HL-60/S4 (cell line): ENCODE results near the gene EHMT1.
"Not testable (repeated sequence)": the region's sequence is repeated elsewhere in the genome, so short reads cannot be mapped to it uniquely, and the experiment has no call there.

Experiments used
- in situ Hi-C: fragments of 300-500 bp; cut with MboI; formaldehyde crosslinking; loops from 2 replicates; pipeline ENCODE4 v1.14.3; 2022; ENCODE audit warnings: low sequenced_read_pairs

EHMT1 gene

DNA sequence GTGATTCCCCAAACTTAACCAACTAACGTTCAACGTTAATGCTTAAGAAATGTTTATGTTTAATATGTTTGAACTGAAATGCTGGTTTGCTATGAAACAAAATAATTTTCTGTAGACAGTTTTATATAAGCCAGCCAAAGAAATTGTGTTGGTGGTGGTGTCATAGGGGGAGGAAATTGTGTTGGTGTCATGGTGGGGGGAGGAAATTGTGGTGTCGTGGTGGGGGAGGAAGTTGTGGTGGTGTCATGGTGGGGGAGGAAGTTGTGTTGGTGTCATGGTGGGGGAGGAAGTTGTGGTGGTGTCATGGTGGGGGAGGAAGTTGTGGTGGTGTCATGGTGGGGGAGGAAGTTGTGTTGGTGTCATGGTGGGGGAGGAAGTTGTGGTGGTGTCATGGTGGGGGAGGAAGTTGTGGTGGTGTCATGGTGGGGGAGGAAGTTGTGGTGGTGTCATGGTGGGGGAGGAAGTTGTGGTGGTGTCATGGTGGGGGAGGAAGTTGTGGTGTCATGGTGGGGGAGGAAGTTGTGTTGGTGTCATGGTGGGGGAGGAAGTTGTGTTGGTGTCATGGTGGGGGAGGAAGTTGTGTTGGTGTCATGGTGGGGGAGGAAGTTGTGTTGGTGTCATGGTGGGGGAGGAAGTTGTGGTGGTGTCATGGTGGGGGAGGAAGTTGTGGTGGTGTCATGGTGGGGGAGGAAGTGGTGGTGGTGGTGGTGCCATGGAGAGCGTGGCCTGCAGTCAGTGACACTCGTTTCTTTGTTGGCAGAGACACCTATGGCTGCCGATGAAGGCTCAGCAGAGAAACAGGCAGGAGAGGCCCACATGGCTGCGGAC lies 97.3 kb downstream of the EHMT1 start:
- in situ Hi-C loops, result not testable (repeated sequence)

DNA sequence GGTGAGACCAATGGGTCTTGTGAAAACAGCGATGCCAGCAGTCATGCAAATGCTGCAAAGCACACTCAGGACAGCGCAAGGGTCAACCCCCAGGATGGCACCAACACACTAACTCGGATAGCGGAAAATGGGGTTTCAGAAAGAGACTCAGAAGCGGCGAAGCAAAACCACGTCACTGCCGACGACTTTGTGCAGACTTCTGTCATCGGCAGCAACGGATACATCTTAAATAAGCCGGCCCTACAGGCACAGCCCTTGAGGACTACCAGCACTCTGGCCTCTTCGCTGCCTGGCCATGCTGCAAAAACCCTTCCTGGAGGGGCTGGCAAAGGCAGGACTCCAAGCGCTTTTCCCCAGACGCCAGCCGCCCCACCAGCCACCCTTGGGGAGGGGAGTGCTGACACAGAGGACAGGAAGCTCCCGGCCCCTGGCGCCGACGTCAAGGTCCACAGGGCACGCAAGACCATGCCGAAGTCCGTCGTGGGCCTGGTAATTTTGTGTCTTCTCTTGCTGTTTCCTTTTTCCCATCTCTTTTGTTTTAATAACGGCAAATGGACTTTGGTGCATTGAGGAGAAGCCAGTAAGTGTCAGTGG lies 98.0 kb downstream of the EHMT1 start:
- in situ Hi-C loops, result no loop called here

DNA sequence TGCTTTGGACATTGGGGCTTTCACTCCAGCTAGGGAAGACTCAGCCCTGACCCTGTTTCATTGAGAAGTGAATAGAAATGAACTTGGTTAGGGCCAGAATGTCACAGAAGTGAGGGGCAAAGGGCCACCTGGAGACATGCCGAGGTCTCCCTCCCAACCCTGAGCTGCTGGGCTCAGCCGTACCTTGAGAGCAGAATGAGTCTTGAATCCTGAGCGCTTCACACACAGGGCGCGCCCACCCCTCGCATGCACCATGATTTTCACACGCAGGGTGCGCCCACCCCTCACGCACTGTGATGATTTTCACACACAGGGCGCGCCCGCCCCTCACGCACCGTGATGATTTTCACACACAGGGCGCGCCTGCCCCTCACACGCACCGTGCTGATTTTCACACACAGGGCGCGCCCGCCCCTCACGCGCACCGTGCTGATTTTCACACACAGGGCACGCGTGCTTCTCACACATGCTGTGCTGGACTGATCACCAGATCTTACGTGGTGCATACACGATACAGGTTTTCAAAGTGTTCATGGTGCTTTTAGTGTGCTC lies 99.0 kb downstream of the EHMT1 start:
- in situ Hi-C loops, result no loop called here

DNA sequence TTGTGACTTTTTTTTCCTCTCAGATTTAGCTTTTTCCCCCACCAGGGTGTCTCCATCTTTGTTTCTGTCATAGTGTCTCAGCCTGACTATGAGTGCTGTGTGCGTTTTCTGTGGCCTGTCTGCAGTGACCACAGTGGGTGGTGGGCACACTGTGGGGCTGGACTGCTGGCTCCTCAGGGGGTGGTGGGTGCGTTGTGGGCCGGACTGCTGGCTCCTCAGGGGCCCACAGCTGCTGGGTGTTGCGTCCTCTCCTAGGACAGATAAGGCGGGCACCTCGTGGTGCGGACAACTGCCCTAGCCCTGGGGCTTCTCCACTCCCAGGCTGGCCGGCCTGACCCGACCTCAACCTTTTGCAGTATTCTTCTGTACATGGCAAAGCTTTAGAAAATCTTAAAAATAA lies 100.4 kb downstream of the EHMT1 start:
- in situ Hi-C loops, result no loop called here

DNA sequence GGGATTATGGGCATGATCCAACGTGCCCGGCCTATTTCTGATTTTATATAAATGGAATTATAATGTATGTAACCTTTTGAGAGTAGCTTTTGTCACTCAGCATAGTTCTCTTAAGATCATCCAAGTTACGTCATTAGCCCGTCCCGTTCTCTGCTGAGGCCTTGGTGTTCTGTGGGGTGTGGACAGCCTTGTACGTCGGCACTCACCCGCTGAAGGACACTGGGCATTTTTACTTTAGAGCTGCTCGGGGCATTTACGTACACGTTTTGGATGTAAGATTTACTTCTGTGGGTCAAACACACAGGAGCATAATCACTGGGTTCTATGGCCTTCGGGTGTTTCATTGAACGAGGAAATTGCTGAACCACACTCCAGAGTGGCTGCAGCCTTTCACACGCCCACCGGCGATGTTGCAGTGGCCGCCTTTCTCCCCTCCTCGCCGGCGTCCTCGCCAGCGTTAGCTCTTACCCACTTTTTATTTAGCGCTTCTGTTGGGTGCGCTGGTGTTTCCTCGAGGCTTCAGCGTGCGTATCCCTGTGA lies 101.8 kb downstream of the EHMT1 start:
- in situ Hi-C loops, result no loop called here

DNA sequence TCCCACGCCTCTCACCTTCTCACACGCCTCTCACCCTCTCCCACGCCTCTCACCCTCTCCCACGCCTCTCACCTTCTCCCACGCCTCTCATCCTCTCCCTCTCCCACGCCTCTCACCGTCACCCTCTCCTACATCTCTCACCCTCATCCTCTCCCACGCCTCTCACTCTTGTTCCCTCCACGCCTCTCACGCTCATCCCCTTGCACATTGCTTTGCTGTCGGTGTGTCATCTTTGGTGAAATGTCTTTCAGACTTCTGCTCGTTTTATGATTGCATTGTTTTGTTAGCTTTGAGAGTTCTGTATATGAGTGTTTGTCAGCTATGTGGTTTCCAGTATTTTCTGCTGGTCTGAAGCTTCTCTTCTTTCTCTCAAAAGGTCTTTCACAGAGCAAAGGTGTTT lies 102.7 kb downstream of the EHMT1 start:
- in situ Hi-C loops, result no loop called here

DNA sequence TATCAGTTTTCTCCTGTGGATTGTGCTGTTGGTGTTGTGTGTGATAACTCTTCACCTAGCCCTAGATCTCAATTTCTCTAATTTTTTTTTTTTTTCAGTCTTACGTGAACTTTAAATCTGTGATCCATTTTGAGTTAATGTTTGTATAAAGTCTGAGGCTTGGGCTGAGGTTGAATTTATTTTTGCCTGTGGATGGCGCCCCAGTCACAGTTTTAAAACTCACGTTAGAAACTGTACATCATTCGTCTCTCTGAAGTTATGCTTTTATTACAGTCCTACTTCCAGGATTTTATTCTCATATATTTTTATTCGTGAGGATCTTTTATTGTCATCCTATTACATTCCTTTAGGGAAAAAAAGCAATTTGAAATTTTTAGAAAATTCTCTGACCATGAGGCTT lies 103.1 kb downstream of the EHMT1 start:
- in situ Hi-C loops, result no loop called here

DNA sequence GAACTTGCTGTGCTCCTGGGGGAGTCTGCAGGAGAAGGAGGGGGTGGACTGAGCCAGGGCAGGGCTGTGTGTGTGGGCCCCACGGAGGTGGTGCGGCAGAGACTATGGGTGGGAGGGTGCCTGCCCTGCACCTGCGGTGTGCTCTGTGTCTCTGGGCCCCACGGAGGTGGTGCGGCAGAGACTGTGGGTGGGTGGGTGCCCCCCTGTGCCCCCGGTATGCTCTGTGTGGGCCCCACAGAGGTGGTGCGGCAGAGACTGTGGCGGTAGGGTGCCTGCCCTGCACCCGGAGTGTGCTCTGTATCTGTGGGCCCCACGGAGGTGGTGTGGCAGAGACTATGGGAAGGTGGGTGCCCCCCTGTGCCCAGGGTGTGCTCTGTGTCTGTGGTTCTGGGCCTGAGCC lies 103.7 kb downstream of the EHMT1 start:
- in situ Hi-C loops, result no loop called here

DNA sequence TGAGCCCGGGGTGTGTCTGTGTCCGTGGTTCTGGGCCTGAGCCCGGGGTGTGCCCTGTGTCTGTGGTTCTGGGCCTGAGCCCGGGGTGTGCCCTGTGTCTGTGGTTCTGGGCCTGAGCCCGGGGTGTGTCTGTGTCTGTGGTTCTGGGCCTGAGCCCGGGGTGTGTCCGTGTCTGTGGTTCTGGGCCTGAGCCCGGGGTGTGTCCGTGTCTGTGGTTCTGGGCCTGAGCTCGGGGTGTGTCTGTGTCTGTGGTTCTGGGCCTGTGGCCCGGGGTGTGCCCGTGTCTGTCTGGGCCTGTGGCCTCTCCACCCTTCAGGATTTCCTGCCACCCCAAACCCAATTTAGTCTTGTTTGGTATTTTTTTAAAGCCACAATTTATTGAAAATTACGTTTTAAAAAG lies 104.6 kb downstream of the EHMT1 start:
- in situ Hi-C loops, result not testable (repeated sequence)

DNA sequence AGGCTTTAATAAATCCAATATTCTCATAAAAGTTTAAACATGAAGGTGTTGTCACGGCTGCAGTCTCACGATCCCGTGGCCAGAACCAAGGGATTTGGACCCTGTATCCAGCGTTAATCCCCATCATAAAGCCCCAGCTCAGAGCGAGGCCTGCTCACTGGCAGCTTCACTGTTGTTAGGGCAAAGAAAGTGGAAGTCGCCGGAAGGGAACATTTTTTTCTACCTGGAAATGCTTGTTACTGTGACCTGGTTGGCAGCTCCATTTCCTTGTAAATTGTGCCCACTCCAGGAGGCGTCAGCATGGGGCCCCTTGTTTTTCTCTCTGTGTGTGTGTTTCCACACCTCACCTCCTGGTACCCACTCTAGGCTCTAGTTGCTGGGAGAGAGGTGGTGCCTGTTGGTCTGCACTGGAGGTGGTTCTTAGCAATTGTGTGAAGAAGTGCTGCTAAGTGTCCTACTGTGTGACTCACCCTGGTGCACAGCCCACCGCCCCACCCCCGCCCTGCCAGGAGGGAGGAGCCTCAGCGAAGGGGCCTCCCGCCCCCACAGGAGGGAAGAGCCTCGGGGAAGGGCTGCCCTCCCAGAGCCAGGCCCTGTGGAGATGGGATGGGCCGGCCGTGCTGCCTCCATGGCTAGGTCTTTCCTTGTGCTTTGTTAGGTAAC lies 105.1 kb downstream of the EHMT1 start:
- in situ Hi-C loops, result no loop called here

DNA sequence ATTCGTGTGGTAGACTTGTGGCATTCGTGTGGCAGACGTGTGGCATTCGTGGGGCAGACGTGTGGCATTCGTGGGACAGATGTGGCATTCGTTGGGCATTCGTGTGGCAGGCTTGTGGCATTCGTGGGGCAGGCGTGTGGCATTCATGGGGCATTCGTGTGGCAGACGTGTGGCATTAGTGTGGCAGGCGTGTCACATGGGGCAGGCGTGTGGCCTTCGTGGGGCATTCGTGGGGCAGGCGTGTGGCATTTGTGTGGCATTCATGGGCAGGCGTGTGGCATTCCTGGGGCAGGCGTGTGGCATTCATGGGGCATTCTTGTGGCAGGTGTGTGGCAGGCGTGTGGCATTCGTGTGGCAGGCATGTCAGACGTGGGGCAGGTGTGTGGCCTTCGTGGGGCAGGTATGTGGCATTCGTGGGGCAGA lies 106.0 kb downstream of the EHMT1 start:
- in situ Hi-C loops, result no loop called here

DNA sequence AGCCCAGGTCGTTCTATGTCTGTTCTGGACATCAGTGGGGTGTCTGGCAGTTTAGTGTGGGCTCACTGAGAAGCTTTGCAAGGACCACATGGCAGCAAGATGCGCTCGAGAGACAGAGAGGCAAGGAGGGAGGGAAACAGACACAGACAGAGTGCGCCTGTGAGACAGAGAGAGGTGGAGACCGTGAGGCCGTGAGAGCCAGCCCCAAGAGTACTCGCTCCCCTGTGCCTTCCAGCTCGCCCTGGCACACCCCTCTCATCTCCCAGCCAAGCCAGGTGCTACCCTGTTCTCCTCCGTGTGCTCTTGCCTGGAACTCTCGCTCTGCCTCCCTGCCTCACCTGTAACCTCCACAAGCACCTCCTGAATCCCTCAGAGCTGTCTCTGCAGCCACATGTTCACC lies 106.8 kb downstream of the EHMT1 start:
- in situ Hi-C loops, result no loop called here

DNA sequence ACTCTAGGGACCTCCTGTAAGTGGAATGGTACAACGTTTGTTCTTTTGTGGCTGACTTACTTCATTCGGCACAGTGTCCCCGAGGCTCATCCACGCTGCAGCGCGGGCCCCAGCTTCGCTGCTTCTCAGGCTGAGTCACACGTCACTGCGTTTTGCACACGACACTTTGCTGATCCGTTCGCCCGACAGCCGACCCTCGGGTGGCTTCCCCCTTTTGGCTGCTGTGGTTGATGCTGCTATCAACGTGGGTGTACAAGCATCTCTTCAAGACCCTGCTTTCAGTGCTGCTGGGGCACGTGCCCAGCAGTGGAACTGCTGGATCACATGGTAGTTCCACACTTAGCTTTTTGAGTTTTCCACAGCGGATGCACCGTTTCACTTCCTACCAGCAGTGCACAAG lies 107.5 kb downstream of the EHMT1 start:
- in situ Hi-C loops, result not testable (repeated sequence)

DNA sequence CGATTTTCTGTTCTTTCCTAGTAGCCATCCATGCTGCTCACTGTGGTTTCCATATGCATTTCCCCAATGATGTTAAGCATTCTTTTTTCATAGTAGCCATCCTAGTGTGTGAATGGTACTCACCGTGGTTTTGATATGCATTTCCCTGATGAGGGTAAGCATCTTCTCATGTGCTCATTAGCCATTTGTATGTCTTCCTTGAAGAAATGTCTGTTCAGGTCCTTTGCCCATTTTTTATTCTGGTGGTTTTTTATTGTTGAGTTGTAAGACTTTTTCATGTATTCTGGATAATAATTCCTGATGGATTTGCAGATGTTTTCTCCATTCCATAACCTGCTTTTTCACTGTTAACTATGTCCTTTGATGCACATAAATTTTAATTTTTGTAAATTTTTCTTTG lies 108.0 kb downstream of the EHMT1 start:
- in situ Hi-C loops, result no loop called here

DNA sequence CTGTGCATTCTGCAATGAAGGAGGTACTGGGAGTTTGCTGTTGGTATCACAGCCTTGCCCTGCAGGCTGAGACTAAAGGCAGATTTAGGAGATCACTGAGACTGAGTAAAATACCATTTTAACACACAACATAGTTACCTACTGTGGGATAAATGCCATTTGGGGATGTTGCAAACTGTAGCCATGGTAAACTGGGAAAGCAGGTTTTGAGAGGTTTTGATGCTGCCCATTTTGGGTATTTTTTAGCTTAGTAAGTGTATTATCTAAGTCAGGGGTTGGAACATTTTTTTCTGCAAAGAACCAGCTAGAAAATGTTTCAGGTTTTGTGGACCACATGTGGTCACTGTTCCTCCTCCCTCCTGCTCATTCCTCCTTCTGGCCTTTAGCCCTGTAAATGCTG lies 108.9 kb downstream of the EHMT1 start:
- in situ Hi-C loops, result no loop called here

DNA sequence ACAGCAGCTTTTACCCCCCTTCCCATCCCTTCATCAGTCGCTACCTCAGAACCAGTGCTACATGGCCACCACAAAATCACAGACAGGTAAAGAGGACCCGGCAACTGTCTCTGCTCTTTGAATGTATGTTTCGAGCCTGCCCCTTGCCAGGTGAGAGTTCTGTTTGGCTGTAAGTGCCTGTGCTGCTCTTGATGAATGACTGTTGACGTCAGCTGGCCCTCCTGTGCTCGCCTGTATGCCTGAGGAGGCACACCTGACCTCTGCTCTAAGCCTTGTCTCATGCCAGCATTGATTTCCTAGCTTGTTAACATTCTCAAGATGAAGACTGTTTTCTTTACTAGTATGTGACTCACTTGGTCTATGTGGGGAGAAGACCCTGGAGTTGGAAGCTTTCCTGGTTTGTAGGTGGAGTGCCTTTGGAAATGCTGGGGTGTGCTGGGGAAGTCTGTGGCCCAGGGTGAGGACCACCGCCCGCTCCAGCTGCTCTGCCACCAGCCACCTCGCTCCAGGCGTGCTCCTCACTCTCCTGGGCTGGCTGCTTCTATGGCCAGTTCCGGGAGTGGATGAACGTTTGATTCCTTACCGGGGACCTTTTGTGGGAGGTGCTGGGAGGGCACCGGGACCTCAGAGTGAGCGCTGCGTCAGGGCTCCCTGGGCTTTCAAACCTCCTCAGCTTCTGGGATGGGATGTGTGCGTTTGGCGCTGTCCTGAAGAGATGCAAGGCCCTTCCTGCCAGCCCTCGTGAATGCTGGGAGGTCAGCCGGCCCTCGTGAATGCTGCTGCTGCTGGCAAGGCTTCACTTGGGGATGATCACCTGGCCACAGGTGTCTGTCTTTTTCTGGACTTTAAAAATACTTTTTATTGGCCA lies 109.9 kb downstream of the EHMT1 start:
- in situ Hi-C loops, result no loop called here

DNA sequence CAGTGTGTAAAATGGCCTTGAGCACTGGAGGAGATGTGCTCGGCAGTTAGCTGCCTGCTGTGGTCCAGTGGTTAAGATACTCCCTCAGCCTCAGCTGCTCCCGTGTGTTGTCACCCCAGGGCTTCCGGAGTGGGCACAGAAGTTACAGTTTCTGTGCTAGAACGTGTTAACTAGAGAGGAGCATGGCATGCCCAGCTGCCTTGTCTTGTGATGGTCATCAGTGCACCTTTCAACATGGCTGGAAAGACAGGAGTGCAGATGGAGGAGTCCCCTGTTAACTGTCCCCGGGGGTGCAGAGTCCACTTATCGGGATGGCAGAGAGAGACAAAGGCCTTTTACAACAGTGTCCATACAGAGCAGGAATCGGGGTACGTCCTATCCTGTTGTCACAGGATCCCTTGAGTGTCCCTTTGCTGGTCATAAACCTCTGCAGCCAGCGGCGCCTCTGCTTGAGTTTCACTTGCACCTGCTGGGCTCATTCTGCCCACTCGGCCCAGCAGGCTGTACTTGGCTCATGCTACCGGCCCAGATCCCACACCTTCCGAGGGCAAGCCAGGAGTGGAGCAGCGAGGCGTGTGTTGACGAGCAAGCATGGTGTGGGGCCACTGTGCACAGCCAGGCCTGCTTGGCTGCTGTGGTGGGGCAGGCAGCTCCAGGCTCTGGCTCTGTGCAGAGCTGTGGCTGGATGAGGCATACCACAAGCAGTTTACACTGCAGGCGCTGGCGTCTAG lies 112.6 kb downstream of the EHMT1 start:
- in situ Hi-C loops, result no loop called here

DNA sequence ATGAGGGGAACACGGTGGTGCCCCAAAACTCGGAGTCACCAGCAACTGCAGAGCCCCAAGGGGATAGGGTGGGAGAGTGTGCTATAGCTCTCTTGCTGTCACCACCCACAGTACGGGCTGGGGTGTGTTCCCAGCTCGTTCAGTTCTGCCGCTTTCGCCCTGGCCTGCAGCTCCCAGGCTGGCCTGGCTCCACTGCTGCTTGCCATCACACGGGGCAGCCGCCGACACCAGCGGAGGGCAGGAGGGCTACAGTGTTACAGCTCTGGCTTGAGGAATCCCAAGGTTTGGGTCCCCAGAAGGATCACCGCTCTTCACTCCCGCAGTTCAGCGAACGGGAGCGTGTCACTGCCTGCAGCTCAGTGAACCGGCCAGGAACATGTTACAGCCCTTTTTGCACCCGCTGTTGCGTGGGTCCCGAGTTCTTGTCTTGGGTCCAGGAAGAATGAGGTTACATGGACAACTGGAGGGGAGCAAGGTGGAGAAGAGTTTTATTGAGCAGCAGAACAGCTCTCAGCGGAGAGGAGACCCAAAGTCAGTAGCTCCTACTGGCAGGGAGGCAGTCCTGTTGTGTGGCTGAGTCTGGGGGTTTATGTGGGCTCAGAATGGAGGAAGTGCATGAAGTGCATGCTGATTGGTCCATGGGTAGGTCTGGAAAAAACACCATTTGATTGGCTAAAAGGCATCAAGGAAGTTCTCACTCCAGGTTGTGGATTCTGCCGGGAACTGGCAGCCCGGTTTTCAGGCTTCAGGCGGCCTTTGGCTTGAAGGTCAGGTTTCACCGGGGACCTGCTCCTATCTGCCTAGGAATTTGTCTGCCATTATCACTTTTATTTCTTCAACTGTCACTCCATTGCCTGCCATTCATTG lies 113.4 kb downstream of the EHMT1 start:
- in situ Hi-C loops, result no loop called here

DNA sequence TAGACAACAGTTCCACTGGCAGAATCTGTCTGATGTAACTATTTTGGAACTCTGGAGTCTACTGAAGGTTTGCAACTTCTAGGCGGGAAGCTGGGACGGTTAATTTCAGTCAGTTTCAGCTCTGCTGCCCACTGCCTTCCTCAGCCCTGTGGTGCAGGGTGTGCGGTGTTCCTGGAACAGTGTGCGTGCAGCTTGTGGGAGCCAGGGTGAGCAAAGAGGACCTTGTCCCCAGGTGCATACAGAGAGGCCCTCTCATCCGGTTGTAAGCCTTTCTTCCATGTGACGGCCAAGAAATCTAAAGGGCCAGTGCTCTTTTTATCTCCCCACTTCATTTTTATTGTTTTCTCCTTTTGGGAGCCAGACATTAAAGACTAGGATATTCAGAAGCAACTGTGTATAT lies 114.6 kb downstream of the EHMT1 start:
- in situ Hi-C loops, result no loop called here
